GM19468 (cell line): Measurements from ENCODE around the gene PCDHGA6.
"Not testable (repeated sequence)": the region's sequence is repeated elsewhere in the genome, so short reads cannot be mapped to it uniquely, and the experiment has no call there.

ENCODE experiments used
- ATAC-seq: cut with Tn5 transposase; IDR thresholded peaks from one replicate; pipeline ENCODE4 v1.9.1; 2021; ENCODE audit warnings: mild to moderate bottlenecking, moderate library complexity, moderate number of reproducible peaks; ENCODE audit not compliant: unreplicated experiment; ENCODE audit errors: extremely low read depth

PCDHGA6 gene

GRCh38 chr5:141415275-141415618 is 41.6 kb downstream of the PCDHGA6 start:
- not testable (repeated sequence) for ATAC-seq

DNA sequence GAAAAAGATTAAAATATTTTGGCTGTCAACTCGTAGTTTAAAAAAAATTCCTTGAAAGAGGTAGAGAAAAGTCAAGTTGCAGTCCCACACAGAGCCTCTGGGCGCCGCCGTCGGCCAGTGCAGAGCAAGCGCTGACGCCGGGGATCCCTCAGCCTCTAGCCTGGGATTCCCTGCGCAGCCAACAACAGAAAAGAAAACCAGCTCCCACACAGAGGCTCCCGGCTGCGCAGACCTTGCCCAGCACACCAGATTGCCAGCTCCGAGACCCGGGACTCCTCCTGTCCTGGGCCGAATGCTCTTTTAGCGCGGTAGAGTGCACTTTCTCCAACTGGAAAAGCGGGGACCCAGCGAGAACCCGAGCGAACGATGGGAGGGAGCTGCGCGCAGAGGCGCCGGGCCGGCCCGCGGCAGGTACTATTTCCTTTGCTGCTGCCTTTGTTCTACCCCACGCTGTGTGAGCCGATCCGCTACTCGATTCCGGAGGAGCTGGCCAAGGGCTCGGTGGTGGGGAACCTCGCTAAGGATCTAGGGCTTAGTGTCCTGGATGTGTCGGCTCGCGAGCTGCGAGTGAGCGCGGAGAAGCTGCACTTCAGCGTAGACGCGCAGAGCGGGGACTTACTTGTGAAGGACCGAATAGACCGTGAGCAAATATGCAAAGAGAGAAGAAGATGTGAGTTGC is 43.9 kb downstream of the PCDHGA6 start, which contains the start of gene PCDHGB7:
Gene PCDHGB7, plus strand, starts transcription at position 184 of the 679 bp plus-strand sequence. Its CDS starts 183 bp downstream, at position 367.
- ATAC-seq, result peak; percentile 36

- ATAC-seq, result no peak
These were observed 45.6 kb downstream of the PCDHGA6 start for GRCh38 chr5:141419074-141419880.

DNA sequence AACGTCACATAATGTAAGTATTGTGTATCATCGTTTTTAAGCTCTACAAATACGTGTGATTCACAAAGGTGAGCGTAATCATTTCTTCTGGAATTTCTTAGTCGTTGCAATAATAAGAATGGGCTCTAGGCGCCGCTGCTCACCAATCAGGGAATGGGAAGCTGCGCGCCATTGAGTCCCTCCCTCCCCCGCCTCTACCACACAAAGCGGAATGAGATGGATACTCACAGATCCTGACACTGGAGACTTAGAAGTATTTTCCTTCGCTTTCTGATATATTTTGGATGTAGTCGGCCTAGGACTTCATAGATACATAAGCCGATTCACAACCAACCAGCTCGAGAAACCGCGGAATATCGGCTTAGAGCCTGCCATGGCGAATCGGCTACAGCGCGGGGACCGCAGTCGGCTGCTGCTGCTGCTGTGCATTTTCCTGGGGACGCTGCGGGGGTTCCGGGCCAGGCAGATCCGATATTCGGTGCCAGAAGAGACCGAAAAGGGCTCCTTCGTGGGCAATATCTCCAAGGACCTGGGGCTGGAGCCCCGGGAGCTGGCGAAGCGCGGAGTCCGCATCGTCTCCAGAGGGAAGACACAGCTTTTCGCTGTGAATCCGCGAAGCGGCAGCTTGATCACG is 47.3 kb downstream of the PCDHGA6 start, which contains the start of gene PCDHGA11:
Gene PCDHGA11, plus strand, starts transcription at position 197 of the 634 bp plus-strand sequence. Its CDS starts 177 bp downstream, at position 374.
- ATAC-seq, result no peak

- no peak for ATAC-seq
These were observed 47.8 kb downstream of the PCDHGA6 start for GRCh38 chr5:141421489-141421855.

DNA sequence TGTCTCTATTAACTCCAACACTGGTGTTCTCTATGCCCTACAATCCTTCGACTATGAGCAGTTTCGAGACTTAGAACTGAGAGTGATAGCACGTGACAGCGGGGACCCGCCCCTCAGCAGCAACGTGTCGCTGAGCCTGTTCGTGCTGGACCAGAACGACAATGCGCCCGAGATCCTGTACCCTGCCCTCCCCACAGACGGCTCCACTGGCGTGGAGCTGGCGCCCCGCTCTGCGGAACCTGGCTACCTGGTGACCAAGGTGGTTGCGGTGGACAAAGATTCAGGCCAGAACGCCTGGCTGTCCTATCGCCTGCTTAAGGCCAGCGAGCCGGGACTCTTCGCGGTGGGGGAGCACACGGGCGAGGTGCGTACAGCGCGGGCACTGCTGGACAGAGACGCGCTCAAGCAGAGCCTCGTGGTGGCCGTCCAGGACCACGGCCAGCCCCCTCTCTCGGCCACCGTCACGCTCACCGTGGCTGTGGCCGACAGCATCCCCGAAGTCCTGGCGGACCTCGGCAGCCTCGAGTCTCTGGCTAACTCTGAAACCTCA is 49.1 kb downstream of the PCDHGA6 start:
- no peak for ATAC-seq

DNA sequence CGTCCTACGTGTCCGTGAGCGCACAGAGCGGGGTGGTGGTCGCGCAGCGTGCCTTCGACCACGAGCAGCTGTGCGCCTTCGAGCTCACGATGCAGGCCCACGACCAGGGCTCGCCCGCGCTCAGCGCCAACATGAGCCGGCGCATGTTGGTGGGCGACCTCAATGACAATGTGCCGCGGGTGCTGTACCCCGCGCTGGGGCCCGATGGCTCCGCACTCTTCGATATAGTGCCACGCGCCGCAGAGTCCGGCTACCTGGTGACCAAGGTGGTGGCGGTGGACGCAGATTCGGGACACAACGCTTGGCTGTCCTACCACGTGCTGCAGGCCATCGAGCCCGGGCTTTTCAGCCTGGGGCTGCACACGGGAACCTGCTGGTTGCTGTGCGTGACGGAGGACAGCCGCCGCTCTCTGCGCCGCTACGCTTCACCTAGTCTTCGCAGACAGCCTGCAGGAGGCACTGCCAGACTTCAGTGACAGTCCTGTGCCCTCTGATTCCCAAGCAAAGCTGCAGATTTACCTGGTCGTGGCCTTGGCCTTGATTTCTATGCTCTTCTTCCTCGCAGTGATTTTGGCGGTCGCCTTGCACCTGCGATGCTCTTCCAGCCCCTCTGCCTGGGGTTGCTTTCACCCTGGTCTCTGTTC is 54.2 kb downstream of the PCDHGA6 start:
- ATAC-seq, result no peak
